K562 (cell line): ENCODE results near the gene RTBDN. TPM values are rescaled to one million over a fixed set of nuclear protein-coding genes. Genes with fewer than 3 reads are reported as not detected.

Experiments used
- C11orf30 ChIP-seq: fragments of 450-650 bp; IDR thresholded peaks from 2 replicates; pipeline ENCODE4 v1.6.1; 2016; ENCODE audit warnings: low read depth, mild to moderate bottlenecking
- CBX1 ChIP-seq: sonication (generic); IDR thresholded peaks from 2 replicates; pipeline ENCODE4 v1.6.1; 2016; ENCODE audit warnings: antibody characterized with exemption, low read depth, mild to moderate bottlenecking
- CTBP1 ChIP-seq: fragments of 450-650 bp; IDR thresholded peaks from 2 replicates; pipeline ENCODE4 v1.6.1; 2016; ENCODE audit warnings: borderline replicate concordance
- FOXA3 ChIP-seq, 2 experiments: fragments of 450-650 bp in 1 of 2; sonication (generic) in 1 of 2; formaldehyde crosslinking; IDR thresholded peaks in 1 of 2; conservative IDR thresholded peaks in 1 of 2; 2 replicates each; pipeline versions ENCODE4 v1.4.0 to v1.8.0; 2020 to 2022; ENCODE audit warnings: mild to moderate bottlenecking in 2 of 2, missing genetic modification reagents in 1 of 2
- GTF2A2 ChIP-seq: IDR thresholded peaks from 2 replicates; pipeline ENCODE4 v1.6.1; 2016; ENCODE audit warnings: mild to moderate bottlenecking, missing genetic modification characterization, missing compliant biosample characterization
- KLF10 ChIP-seq: fragments of 250-450 bp; sonication (Bioruptor Pico); IDR thresholded peaks from 2 replicates; pipeline ENCODE4 v1.6.1; 2021; ENCODE audit warnings: matching md5 sums
- MTA2 ChIP-seq: fragments of 450-650 bp; IDR thresholded peaks from 2 replicates; pipeline ENCODE4 v1.6.1; 2016; ENCODE audit warnings: low read depth
- RB1 ChIP-seq: fragments of 450-650 bp; IDR thresholded peaks from 2 replicates; pipeline ENCODE4 v1.6.1; 2017; ENCODE audit warnings: low read depth, mild to moderate bottlenecking
- TAF1 ChIP-seq: IDR thresholded peaks from 2 replicates; pipeline ENCODE4 v1.6.1; 2011; ENCODE audit warnings: mild to moderate bottlenecking, low read length, moderate library complexity; ENCODE audit not compliant: insufficient read depth, control insufficient read depth, severe bottlenecking; ENCODE audit errors: extremely low read depth
- TAL1 ChIP-seq: fragments of 450-650 bp; IDR thresholded peaks from 2 replicates; pipeline ENCODE4 v1.6.1; 2016; ENCODE audit warnings: mild to moderate bottlenecking
- ZKSCAN8 ChIP-seq: fragments of 200-800 bp; sonication (Bioruptor generic); IDR thresholded peaks from 2 replicates; pipeline ENCODE4 v1.6.1; 2016; ENCODE audit warnings: missing genetic modification characterization, missing compliant biosample characterization
- ZNF316 ChIP-seq: fragments of 450-650 bp; IDR thresholded peaks from 2 replicates; pipeline ENCODE4 v1.6.1; 2016
- ZNF76 ChIP-seq: fragments of 250-450 bp; sonication (Bioruptor Pico); IDR thresholded peaks from 2 replicates; pipeline ENCODE4 v1.4.0; 2020; ENCODE audit warnings: mild to moderate bottlenecking, moderate library complexity, borderline replicate concordance
- polyA plus RNA-seq, 8 experiments: library from polyadenylated mRNA; depleted of rRNA in 4 of 8; stranded (reverse) in 5 of 8; unstranded in 3 of 8; fragments of >200 nt; fragmentation: Nextera tagmentation in 2 of 8; fragmentation: Illumina TruSeq in 1 of 8; extraction: Ambion mirVana in 2 of 8; extraction: Trizol in 1 of 8; gene quantifications; 2 replicates each; pipeline versions ENCODE4 v1.2.1 to v1.2.3, GENCODE V29; 2011 to 2014; ENCODE audit warnings: inconsistent platforms in 1 of 8, missing spikeins in 1 of 8
- total RNA-seq, 7 experiments: library from RNA; depleted of rRNA in 6 of 7; stranded (reverse); fragments of >200 nt in 6 of 7; fragmentation: Illumina TruSeq in 2 of 7; extraction: Trizol in 2 of 7; gene quantifications; 2 replicates each; pipeline versions ENCODE4 v1.2.1 to v1.2.3, GENCODE V29; 2011 to 2021; ENCODE audit warnings: low replicate concordance in 1 of 7
- TF ChIP-seq, protein P1 (sequence below): fragments of 450-650 bp; formaldehyde crosslinking; IDR thresholded peaks from 2 replicates; pipeline ENCODE4 v1.4.0; 2020; ENCODE audit warnings: mild to moderate bottlenecking
- TF ChIP-seq, protein P2 (sequence below): fragments of 450-650 bp; IDR thresholded peaks from 2 replicates; pipeline ENCODE4 v1.6.1; 2018; ENCODE audit not compliant: partially characterized antibody
- TF ChIP-seq, protein P3 (sequence below): fragments of 250-450 bp; sonication (Bioruptor Pico); IDR thresholded peaks from 2 replicates; pipeline ENCODE4 v1.5.0; 2022; ENCODE audit warnings: mild to moderate bottlenecking
- TF ChIP-seq, protein P4 (sequence below), 2 experiments: fragments of 250-450 bp in 1 of 2; fragments of 450-650 bp in 1 of 2; sonication (Bioruptor Pico) in 1 of 2; IDR thresholded peaks; 2 replicates each; pipeline versions ENCODE4 v1.6.1 to v1.8.0; 2016 to 2021; ENCODE audit warnings: mild to moderate bottlenecking in 2 of 2, moderate library complexity in 2 of 2, missing compliant biosample characterization in 1 of 2, missing genetic modification characterization in 1 of 2
- TF ChIP-seq, protein P5 (sequence below): sonication (generic); formaldehyde crosslinking; IDR thresholded peaks from 2 replicates; pipeline ENCODE4 v1.8.0; 2022; ENCODE audit warnings: missing genetic modification reagents, mild to moderate bottlenecking, borderline replicate concordance

The RTBDN gene
- total and polyA plus RNA-seq, 9 of the 15 experiments (the other 6 are each of a cell fraction or from before 2014, with no cell fraction given) = 0.20 to 2.3 (median 0.72) TPM; not detected in 1

DNA sequence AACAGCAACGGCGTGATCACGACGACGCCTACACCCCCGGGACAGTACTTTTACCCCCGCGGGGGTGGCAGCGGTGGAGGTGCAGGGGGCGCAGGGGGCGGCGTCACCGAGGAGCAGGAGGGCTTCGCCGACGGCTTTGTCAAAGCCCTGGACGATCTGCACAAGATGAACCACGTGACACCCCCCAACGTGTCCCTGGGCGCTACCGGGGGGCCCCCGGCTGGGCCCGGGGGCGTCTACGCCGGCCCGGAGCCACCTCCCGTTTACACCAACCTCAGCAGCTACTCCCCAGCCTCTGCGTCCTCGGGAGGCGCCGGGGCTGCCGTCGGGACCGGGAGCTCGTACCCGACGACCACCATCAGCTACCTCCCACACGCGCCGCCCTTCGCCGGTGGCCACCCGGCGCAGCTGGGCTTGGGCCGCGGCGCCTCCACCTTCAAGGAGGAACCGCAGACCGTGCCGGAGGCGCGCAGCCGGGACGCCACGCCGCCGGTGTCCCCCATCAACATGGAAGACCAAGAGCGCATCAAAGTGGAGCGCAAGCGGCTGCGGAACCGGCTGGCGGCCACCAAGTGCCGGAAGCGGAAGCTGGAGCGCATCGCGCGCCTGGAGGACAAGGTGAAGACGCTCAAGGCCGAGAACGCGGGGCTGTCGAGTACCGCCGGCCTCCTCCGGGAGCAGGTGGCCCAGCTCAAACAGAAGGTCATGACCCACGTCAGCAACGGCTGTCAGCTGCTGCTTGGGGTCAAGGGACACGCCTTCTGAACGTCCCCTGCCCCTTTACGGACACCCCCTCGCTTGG lies 42.1 kb downstream of the RTBDN start (continued):
- no peak for TF ChIP-seq KLF10 (CRISPR knock-in tag)
- TF ChIP-seq C11orf30 = no peak
- TF ChIP-seq ZNF76 (CRISPR knock-in tag) = no peak
- no peak for TF ChIP-seq ZKSCAN8 (CRISPR knock-in tag)
- TF ChIP-seq, protein P1, sequence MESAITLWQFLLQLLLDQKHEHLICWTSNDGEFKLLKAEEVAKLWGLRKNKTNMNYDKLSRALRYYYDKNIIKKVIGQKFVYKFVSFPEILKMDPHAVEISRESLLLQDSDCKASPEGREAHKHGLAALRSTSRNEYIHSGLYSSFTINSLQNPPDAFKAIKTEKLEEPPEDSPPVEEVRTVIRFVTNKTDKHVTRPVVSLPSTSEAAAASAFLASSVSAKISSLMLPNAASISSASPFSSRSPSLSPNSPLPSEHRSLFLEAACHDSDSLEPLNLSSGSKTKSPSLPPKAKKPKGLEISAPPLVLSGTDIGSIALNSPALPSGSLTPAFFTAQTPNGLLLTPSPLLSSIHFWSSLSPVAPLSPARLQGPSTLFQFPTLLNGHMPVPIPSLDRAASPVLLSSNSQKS (CRISPR knock-in tag) = no peak
- peak; percentile 13; the same call in 1 of the 2 replicates for TF ChIP-seq RB1
- no peak for TF ChIP-seq ZNF316
- no peak for TF ChIP-seq TAL1
- peak; percentile 81 for TF ChIP-seq CTBP1
- peak; percentile 15 for TF ChIP-seq TAF1
- TF ChIP-seq CBX1 = peak; percentile 23; the same call in 1 of the 2 replicates
- TF ChIP-seq, protein P2, sequence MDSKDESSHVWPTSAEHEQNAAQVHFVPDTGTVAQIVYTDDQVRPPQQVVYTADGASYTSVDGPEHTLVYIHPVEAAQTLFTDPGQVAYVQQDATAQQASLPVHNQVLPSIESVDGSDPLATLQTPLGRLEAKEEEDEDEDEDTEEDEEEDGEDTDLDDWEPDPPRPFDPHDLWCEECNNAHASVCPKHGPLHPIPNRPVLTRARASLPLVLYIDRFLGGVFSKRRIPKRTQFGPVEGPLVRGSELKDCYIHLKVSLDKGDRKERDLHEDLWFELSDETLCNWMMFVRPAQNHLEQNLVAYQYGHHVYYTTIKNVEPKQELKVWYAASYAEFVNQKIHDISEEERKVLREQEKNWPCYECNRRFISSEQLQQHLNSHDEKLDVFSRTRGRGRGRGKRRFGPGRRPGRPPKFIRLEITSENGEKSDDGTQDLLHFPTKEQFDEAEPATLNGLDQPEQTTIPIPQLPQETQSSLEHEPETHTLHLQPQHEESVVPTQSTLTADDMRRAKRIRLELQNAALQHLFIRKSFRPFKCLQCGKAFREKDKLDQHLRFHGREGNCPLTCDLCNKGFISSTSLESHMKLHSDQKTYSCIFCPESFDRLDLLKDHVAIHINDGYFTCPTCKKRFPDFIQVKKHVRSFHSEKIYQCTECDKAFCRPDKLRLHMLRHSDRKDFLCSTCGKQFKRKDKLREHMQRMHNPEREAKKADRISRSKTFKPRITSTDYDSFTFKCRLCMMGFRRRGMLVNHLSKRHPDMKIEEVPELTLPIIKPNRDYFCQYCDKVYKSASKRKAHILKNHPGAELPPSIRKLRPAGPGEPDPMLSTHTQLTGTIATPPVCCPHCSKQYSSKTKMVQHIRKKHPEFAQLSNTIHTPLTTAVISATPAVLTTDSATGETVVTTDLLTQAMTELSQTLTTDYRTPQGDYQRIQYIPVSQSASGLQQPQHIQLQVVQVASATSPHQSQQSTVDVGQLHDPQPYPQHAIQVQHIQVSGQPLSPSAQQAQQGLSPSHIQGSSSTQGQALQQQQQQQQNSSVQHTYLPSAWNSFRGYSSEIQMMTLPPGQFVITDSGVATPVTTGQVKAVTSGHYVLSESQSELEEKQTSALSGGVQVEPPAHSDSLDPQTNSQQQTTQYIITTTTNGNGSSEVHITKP = no peak
- TF ChIP-seq, protein P3, sequence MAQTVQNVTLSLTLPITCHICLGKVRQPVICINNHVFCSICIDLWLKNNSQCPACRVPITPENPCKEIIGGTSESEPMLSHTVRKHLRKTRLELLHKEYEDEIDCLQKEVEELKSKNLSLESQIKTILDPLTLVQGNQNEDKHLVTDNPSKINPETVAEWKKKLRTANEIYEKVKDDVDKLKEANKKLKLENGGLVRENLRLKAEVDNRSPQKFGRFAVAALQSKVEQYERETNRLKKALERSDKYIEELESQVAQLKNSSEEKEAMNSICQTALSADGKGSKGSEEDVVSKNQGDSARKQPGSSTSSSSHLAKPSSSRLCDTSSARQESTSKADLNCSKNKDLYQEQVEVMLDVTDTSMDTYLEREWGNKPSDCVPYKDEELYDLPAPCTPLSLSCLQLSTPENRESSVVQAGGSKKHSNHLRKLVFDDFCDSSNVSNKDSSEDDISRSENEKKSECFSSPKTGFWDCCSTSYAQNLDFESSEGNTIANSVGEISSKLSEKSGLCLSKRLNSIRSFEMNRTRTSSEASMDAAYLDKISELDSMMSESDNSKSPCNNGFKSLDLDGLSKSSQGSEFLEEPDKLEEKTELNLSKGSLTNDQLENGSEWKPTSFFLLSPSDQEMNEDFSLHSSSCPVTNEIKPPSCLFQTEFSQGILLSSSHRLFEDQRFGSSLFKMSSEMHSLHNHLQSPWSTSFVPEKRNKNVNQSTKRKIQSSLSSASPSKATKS (CRISPR knock-in tag) = no peak
- TF ChIP-seq FOXA3 (CRISPR knock-in tag; conservative IDR thresholded peaks at IDR 0.05 in 1 of 2, IDR thresholded peaks at IDR 0.05 in 1 of 2) = no peak
- TF ChIP-seq, protein P4, sequence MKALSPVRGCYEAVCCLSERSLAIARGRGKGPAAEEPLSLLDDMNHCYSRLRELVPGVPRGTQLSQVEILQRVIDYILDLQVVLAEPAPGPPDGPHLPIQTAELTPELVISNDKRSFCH (CRISPR knock-in tag; IDR thresholded peaks at IDR 0.05) = no peak
- TF ChIP-seq, protein P4 (tag; IDR thresholded peaks at IDR 0.05) = peak; percentile 59; the same call in 1 of the 2 replicates
- no peak for TF ChIP-seq MTA2
- no peak for TF ChIP-seq GTF2A2 (tag)
- TF ChIP-seq, protein P5, sequence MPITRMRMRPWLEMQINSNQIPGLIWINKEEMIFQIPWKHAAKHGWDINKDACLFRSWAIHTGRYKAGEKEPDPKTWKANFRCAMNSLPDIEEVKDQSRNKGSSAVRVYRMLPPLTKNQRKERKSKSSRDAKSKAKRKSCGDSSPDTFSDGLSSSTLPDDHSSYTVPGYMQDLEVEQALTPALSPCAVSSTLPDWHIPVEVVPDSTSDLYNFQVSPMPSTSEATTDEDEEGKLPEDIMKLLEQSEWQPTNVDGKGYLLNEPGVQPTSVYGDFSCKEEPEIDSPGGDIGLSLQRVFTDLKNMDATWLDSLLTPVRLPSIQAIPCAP (CRISPR knock-in tag) = no peak; the same call in 1 of the 2 replicates
